Stimulated activated CD8-positive, alpha-beta memory T cell treated with anti-CD3 and anti-CD28 coated beads, Interleukin-7, amount 100 ng/mL, for 4 hours (primary cell): ENCODE measurements around the gene KSR2.

Experiments
- DNase-seq, 2 donors: peaks; one replicate each; pipeline ENCODE4 v3.0.0-alpha.2; 2020; ENCODE audit warnings: low read depth in 2 of 2

Gene KSR2

GRCh38 chr12:117459229-117459628, 509.6 kb downstream of the KSR2 start:
- DNase-seq = no peak

- no peak for DNase-seq
Measured at GRCh38 chr12:117457189-117457588, 511.6 kb downstream of the KSR2 start.

- DNase-seq = no peak
Measured at GRCh38 chr12:117456076-117456475, 512.7 kb downstream of the KSR2 start.

- no peak for DNase-seq
Measured at GRCh38 chr12:117453961-117454360, 514.8 kb downstream of the KSR2 start.

GRCh38 chr12:117452112-117452511, 516.7 kb downstream of the KSR2 start:
- DNase-seq = no peak

GRCh38 chr12:117450209-117450608, 518.6 kb downstream of the KSR2 start:
- no peak for DNase-seq

GRCh38 chr12:117447665-117448366, 521.0 kb downstream of the KSR2 start:
- DNase-seq = no peak

GRCh38 chr12:117444781-117445180, 524.0 kb downstream of the KSR2 start:
- DNase-seq = no peak

GRCh38 chr12:117441751-117442150, 527.0 kb downstream of the KSR2 start:
- DNase-seq = no peak

- no peak for DNase-seq
Measured at GRCh38 chr12:117440384-117440783, 528.4 kb downstream of the KSR2 start.

GRCh38 chr12:117439531-117440001, 529.2 kb downstream of the KSR2 start:
- no peak for DNase-seq

- no peak for DNase-seq
Measured at GRCh38 chr12:117438809-117439208, 530.0 kb downstream of the KSR2 start.

- no peak for DNase-seq
Measured at GRCh38 chr12:117437516-117438255, 531.1 kb downstream of the KSR2 start.

- no peak for DNase-seq
Measured at GRCh38 chr12:117433878-117434277, 534.9 kb downstream of the KSR2 start.

- DNase-seq = no peak
Measured at GRCh38 chr12:117430246-117430645, 538.5 kb downstream of the KSR2 start.

- no peak for DNase-seq
Measured at GRCh38 chr12:117427211-117427610, 541.6 kb downstream of the KSR2 start.

- DNase-seq = no peak
Measured at GRCh38 chr12:117421987-117422386, 546.8 kb downstream of the KSR2 start.

- DNase-seq = no peak
Measured at GRCh38 chr12:117421068-117421752, 547.6 kb downstream of the KSR2 start.

- DNase-seq = no peak
Measured at GRCh38 chr12:117417004-117417403, 551.8 kb downstream of the KSR2 start.

- DNase-seq = no peak
Measured at GRCh38 chr12:117412465-117413188, 556.2 kb downstream of the KSR2 start.

GRCh38 chr12:117409286-117409685, 559.5 kb downstream of the KSR2 start:
- DNase-seq = no peak
